GM06990 (cell line): ENCODE results near the gene CITED2.

ENCODE experiments used
- DNase-seq: peaks from one replicate; pipeline ENCODE4 v3.0.0-alpha.2; 2011; ENCODE audit not compliant: insufficient read length; ENCODE audit errors: extremely low read depth
- H3K27me3 ChIP-seq: replicated peaks from 2 replicates; pipeline ENCODE4 v1.6.0; 2011; ENCODE audit warnings: low read length; ENCODE audit not compliant: control insufficient read depth, insufficient read depth
- H3K36me3 ChIP-seq: 2 replicates; pipeline ENCODE4 v1.5.1; 2011; ENCODE audit warnings: low read length; ENCODE audit not compliant: control insufficient read depth, insufficient read depth
- H3K4me3 ChIP-seq: replicated peaks from 2 replicates; pipeline ENCODE4 v1.5.1; 2011; ENCODE audit warnings: low read depth, mild to moderate bottlenecking, control low read depth, low read length
- CTCF ChIP-seq: IDR thresholded peaks from 2 replicates; pipeline ENCODE4 v1.5.1; 2011; ENCODE audit warnings: low read length, control low read depth, mild to moderate bottlenecking, inconsistent platforms; ENCODE audit not compliant: insufficient read depth, poor library complexity, severe bottlenecking

The CITED2 gene

GRCh38 chr6:139378882-139379341, 4.5 kb upstream of the CITED2 start:
- DNase-seq: no peak
- H3K36me3 ChIP-seq: no peaks in the 10 kb centered on the region
- no peak overlapping the region for H3K4me3 ChIP-seq
- no peak for TF ChIP-seq CTCF
- no peaks in the 10 kb centered on the region for H3K27me3 ChIP-seq

- no peak overlapping the region for H3K4me3 ChIP-seq
- H3K36me3 ChIP-seq: no peaks in the 10 kb centered on the region
- H3K27me3 ChIP-seq: no peaks in the 10 kb centered on the region
- no peak for TF ChIP-seq CTCF
- no peak for DNase-seq
Observed at GRCh38 chr6:139378226-139378625, 3.8 kb upstream of the CITED2 start.

DNA sequence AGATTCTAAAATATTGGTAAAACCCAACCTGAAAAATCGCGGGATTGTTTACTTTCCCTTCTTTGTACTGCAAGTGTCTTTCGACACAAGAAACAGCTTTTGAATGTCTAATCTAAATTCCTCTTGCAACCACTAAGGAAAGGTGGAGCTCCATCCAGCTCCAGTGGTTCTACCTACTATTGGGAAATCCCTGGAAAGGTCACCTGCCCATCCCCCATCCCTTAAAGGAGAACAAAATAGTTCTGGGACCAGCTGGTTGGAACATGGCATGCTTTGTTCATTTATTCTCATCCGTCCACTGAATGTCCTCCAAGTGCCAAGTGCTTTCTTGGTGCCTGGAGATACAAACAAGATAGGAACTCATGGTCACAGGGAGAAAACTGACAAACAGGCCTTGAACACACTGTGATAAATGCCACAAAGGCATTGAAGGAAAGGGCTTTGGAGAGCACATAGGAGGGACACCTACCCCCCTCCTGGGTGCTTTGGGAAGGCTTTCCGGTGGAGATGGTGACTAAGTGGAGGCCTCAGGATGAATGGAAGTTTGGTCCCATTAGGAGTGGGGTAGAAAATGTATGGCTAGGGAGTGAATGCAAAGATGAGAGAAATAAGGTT, 2.3 kb upstream of the CITED2 start:
- no peak for TF ChIP-seq CTCF
- Histone ChIP-seq H3K27me3 (no peaks in the 10 kb centered on the region), H3K4me3 (no peak overlapping the region), H3K36me3 (no peaks in the 10 kb centered on the region)
- no peak for DNase-seq

GRCh38 chr6:139376017-139376330, 1.5 kb upstream of the CITED2 start:
- H3K27me3 ChIP-seq: no peaks in the 10 kb centered on the region
- peak overlapping the region; percentile 60 for H3K4me3 ChIP-seq
- no peak for TF ChIP-seq CTCF
- DNase-seq: peak; percentile 25
- H3K36me3 ChIP-seq: no peaks in the 10 kb centered on the region

DNA sequence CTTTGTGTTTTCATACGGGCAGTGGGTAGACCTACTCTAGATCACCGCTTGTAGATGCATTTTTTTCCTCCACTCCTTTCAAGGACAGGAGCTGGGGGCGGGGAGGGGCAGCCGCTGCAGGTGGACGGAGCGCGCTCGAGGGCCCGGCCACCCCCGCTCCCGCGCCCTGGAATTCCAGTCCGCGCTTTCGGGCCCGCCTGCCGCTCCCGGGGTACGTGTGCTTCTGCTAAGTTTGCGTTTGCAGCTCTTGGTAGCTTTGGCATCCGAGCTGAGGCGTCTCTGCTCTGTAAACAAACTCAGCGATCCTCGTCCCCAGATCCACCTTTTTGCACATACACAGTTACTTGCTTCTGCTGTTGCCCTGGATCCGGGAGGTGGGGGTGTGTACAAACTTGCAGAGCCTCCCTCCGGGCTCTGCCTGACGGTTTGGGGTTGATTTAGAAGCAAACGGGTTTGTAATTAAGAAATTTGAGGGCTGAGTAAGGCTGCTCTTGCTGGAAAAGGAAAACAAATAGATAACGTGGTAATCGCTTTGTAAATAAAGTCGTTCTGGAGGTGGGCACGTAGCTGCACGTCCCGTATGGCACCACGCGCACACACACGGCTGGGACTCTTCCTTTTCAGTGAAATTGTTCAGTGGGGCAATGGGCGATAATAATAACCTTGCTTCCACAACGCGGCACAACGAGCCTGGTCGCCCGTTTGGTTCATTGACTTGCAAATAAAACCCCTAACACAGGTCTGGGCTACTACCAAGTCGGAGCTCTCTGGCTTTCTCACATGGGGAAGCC, 973 bp upstream of the CITED2 start:
- no peaks in the 10 kb centered on the region for H3K36me3 ChIP-seq
- no peak for TF ChIP-seq CTCF
- DNase-seq: peak; percentile 95
- peak overlapping the region; percentile 60 for H3K4me3 ChIP-seq
- no peaks in the 10 kb centered on the region for H3K27me3 ChIP-seq

DNA sequence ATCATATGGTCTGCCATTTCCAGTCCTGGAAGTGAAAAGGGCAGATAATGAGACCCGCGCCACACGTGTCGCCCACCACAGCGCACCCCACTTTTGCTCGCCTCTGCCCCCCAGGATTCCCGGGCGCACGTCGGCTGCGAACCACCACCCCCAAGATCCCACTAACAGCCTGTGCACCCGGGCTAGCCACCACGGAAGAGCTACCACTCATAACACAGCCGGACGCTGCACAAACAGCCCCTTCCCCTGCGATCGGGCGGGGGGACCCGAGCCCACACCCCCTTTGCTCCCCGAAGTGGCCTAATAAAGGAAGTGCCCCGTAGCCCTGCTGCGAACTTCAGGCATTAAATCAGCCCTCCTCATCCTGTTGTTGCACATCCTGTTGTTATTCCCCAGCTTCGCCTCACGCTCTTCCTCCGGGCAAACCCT, 506 bp downstream of the CITED2 start:
- DNase-seq: no peak
- peak overlapping the region; percentile 84 for H3K4me3 ChIP-seq
- no peaks in the 10 kb centered on the region for H3K36me3 ChIP-seq
- H3K27me3 ChIP-seq: no peaks in the 10 kb centered on the region
- TF ChIP-seq CTCF: no peak
